Stimulated activated CD4-positive, alpha-beta T cell treated with anti-CD3 and anti-CD28 coated beads, Interleukin-12 subunit alpha, Interleukin-12 subunit beta, amount 100 ng/mL, for 4 hours (primary cell): Measurements from ENCODE around the gene DMKN.

Experiments
- DNase-seq: peaks from one replicate; pipeline ENCODE4 v3.0.0-alpha.2; 2020

The DMKN gene

GRCh38 chr19:35458731-35459391, 54.6 kb downstream of the DMKN start:
- DNase-seq = no peak

DNA sequence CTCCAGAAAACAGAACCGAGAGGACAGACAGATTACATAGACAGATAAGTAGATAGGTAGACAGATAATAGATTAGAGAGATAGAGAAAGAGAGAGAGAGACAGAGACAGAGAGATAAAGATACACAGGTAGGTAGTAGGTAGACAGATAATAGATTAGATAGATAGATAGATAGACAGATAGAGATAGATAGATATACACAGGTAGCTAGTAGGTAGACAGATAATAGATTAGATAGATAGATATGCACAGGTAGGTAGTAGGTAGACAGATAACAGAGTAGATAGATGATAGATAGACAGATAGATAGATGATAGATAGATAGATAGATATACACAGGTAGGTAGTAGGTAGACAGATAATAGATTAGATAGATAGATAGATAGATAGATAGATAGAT, 55.3 kb downstream of the DMKN start:
- no peak for DNase-seq

- no peak for DNase-seq
These were observed 56.3 kb downstream of the DMKN start for GRCh38 chr19:35457173-35457572.

DNA sequence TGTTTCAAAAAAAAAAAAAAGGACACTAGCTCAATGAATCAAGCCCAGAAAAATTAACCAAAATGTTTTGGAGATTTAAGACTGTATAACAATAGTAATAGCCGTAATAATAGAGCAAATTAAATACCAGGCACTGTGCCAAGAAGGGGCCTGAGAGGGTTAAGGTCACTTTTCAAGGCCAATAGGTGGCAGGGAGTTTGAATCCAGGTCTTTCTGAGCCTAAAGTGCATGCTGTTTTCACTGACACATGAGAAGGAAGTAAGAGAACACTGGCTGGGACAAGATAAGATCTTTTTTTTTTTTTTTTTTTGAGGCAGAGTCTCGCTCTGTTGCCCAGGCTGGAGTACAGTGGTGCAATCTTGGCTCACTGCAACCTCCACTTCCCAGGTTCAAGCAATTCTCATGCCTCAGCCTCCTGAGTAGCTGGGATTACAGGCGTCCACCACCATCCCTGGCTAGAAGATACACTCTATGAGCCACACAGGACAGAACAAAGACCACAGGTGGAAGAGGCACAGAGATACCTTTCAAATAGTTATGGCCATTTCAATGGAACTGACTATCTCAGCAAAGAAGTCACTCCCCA, 57.7 kb downstream of the DMKN start:
- DNase-seq = no peak

DNA sequence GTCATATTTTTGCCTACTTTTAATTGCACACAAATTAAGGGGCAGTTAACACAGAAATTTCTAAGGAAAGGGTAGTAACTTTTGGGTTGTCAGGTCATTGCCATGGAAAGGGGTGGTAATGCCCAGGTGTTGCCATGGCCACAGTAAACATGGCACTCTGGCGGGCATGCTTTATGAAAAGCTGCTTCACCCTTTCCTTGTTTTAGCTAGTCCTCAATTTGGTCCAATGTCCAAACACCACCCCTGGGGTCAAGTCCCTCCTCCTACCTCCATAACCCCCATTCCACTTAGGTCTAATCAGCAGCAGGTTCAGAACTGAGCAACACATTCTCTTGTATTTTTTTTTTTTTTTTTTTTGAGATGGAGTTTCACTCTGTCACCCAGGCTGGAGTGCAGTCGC, 58.8 kb downstream of the DMKN start:
- DNase-seq = no peak

DNA sequence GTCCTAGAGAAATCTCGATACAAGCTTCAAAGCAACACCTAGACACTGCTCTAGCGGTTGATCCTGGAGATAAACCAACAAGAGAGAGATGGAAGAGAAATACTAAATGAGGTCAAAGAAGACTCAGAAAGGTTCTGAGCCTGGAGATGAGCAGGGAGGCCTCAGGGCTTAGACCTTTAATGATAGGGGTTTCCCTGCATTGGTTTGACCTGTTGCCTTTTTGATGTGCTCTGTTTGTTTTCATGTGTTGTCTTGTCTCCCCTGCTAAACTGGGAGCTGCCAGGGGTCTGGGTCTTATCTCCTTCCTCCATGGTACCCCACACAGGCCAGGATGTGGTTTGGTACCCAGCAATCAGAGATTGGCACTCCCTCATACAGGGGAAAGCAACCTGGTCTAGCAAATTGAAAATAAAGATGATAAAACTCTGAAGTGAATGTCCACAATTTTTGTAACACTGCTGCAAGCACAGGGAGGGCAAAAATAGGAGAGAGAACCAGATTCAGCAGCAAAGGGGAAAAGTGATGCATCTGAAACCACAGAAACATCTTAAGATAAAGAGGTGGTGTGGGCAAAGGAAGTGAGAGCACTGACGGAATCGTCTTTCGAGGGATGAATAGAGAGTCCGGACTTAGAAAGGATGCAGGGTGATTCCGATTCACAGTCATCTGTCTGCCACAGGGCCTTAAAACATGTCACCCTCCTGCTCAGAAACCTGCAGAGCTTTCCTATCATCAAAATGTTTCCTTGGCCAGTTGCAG, 61.9 kb downstream of the DMKN start:
- DNase-seq = no peak

DNA sequence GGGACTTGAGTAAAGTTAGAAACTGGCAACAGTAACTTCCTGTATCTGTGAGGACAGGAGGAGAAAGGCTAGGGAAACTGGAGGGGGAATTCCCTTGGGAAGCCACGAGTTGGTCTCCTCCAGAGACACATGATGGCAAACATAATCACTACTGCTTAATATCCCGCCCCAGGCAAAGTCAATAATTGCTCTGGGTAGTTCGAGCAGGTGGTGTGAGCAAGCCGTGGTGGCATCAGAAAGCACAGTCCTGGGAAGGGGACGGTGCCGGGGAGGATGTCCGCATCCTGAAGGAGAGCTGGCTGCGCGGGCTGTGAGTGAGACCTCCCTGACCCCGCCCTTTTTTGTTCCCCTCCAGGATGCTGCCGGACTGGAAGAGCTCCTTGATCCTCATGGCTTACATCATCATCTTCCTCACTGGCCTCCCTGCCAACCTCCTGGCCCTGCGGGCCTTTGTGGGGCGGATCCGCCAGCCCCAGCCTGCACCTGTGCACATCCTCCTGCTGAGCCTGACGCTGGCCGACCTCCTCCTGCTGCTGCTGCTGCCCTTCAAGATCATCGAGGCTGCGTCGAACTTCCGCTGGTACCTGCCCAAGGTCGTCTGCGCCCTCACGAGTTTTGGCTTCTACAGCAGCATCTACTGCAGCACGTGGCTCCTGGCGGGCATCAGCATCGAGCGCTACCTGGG, 63.9 kb downstream of the DMKN start:
- no peak for DNase-seq

GRCh38 chr19:35447606-35448469, 65.6 kb downstream of the DMKN start, which contains the start of gene FFAR2:
FFAR2 (plus strand) TSS chr19:35448257; CDS start chr19:35449715, 1,458 bp downstream.
- no peak for DNase-seq
